GM13977 (cell line): ENCODE data around the gene EEF2KMT.
"Not testable (repeated sequence)": the region's sequence is repeated elsewhere in the genome, so short reads cannot be mapped to it uniquely, and the experiment has no call there.

Experiments
- DNase-seq: peaks from one replicate; pipeline ENCODE4 v3.0.0; 2012; ENCODE audit warnings: low spot score
- in situ Hi-C: fragments of 300-500 bp; cut with MboI; formaldehyde crosslinking; loops from one replicate; pipeline ENCODE4 v1.12.0; 2022; ENCODE audit warnings: low sequenced_read_pairs, low pct_unique_long_range_greater_than_20kb, mixed read lengths, inconsistent platforms; ENCODE audit not compliant: unreplicated experiment
- TF ChIP-seq, protein P1 (sequence below): IDR thresholded peaks from 2 replicates; pipeline ENCODE4 v1.5.1; 2012; ENCODE audit warnings: mild to moderate bottlenecking, control low read depth; ENCODE audit not compliant: insufficient read depth; ENCODE audit errors: extremely low read depth, missing control alignments

Gene EEF2KMT

DNA sequence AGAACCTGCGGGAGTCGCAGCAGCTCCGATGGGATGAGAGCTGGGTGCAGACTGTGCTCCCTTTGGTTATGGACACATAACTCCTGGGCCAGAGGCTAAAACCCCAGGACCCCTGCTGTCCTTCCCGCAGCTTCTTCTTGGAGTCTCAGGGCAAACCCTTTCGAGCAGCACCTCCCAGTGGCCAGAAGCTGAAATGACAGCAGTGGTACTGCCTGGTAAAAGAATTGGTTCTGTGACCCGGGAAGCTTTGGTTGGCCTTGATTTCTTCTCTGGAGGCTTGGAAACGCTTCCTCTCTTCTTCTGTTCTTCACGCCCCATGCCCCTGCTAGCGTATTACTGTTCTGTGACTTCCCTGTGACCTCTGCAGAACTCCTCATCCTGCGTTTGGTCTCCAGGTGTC is 12.8 kb downstream of the EEF2KMT start:
- in situ Hi-C loops, result not testable (repeated sequence)
- DNase-seq, result peak; percentile 72
- TF ChIP-seq, protein P1, sequence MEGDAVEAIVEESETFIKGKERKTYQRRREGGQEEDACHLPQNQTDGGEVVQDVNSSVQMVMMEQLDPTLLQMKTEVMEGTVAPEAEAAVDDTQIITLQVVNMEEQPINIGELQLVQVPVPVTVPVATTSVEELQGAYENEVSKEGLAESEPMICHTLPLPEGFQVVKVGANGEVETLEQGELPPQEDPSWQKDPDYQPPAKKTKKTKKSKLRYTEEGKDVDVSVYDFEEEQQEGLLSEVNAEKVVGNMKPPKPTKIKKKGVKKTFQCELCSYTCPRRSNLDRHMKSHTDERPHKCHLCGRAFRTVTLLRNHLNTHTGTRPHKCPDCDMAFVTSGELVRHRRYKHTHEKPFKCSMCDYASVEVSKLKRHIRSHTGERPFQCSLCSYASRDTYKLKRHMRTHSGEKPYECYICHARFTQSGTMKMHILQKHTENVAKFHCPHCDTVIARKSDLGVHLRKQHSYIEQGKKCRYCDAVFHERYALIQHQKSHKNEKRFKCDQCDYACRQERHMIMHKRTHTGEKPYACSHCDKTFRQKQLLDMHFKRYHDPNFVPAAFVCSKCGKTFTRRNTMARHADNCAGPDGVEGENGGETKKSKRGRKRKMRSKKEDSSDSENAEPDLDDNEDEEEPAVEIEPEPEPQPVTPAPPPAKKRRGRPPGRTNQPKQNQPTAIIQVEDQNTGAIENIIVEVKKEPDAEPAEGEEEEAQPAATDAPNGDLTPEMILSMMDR, result peak; percentile 89

DNA sequence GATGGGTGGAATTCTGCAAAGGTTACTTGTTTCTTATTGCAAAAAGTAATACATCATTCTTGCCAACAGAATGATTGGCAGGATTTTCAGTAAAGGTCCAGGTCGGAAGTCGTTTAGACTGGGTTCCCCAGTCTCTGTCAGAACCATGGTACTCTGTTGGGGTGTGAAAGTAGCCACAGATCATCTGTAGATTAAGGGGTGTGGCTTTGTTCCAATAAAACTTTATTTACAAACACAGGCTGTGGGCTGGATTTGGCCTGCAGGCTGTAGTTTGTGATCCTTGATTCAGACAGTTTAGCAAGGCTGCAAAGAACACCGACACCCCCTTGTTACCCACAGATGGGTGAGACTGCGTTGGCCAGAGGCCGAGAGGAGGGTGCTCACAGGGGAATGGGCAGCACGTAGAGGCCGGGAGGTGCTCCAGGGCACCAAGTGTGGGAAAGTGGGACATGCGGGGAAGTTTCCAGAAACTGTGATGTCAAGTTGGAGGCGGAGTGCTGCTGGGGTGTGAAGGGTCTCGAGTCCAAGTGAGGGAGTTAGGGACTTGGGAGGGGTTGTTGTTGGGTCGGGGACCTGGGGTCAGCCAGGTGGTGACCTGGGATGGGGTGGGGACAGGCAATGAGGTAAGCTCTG is 13.4 kb downstream of the EEF2KMT start:
- in situ Hi-C loops, DNase-seq: not testable (repeated sequence)

DNA sequence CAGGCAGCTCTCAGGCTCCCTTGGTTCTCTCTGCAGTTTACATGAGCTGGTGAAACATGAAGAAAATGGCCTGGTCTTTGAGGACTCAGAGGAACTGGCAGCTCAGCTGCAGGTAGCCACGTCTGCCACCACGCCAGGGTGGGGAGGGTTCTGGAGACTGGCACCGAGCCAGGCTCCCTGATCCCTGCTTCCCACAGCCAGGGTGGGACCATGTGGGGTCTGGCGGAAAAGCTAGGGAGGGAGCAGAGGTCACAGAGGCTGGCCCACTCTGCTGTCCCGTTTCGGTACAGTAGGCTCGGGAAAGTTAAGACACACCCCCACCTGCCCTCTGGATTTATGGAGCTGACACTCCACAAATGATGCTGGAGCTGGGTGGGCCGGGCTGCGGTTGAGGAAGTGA is 13.9 kb downstream of the EEF2KMT start:
- in situ Hi-C loops, DNase-seq: not testable (repeated sequence)

DNA sequence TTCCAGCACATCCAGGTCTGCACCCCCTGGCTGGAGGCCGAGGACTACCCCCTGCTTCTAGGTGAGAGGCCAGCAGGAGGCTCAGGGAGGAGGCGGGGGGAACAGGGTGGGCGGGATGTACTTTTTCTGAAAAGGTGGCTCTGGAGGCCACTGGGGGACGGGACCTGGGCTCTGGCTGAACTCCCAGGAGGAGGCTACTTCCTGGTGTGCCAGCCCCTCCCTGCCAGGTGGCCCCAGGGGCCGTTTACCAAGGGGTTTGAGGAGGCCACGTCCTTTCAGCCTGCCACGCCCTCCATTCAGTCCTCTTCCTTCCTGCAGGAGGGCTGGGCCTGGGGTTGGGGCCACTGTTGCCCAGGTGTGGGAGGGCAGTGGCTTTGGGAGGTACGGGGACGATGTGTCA is 16.6 kb downstream of the EEF2KMT start:
- in situ Hi-C loops, DNase-seq: not testable (repeated sequence)

DNA sequence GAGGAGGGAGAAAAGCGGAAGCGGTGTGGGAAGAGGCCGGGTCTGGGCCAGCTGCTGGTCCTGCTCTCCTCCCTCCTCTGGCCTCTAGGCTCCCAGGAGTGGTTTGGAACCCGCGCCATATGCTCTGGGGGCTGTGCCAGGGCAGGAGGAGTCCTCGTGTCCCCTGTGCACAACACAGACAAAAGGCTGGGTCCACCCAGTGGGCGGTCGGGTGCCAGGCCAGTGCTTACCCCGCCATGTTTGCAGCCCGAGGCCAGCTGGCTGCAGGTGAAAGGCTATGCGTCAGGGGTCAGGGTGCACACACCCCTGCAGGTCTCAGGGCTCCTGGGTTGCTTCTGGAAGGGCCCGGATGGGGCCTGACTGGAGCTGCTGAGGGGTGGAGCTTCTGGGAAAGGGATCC is 17.1 kb downstream of the EEF2KMT start:
- DNase-seq, in situ Hi-C loops: not testable (repeated sequence)

DNA sequence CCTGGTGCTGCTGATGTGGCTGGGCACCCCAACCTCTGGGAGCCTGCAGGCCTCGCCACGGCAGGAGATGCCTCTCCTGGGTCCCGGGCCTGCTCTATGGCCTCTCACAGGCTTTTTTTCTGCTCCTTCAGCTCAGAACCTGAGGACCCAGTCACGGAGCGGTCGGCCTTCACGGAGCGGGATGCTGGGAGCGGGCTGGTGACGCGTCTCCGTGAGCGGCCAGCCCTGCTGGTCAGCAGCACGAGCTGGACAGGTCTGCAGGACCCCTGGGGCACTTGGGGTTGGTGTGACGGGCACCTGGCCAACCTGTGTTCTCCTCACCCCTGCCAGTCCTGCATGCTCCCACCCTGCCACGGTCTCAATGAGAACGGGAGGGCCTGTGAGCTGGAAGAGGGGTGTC is 19.0 kb downstream of the EEF2KMT start:
- no peak for DNase-seq
- in situ Hi-C loops, result no loop called here
- TF ChIP-seq, protein P1, result no peak

DNA sequence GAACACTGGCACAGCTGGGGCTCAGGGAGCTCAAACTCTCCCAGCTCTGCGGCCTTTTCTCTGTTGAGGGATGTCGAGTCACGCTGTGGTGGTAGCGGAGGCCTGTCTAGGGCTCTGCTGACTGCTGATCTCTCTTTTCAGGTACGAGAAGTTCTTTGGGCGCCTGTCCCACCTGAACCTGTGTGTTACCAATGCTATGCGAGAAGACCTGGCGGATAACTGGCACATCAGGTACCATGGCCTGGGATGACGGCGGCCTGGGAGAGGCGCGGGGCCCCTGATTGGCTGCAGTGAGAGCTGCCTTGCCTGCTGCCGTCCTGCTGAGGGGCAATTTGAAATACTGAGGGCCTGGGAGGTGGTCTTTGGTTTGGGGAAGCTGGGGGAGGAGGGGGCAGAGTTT is 20.3 kb downstream of the EEF2KMT start:
- DNase-seq, result no peak
- TF ChIP-seq, protein P1, result no peak
- in situ Hi-C loops, result no loop called here

DNA sequence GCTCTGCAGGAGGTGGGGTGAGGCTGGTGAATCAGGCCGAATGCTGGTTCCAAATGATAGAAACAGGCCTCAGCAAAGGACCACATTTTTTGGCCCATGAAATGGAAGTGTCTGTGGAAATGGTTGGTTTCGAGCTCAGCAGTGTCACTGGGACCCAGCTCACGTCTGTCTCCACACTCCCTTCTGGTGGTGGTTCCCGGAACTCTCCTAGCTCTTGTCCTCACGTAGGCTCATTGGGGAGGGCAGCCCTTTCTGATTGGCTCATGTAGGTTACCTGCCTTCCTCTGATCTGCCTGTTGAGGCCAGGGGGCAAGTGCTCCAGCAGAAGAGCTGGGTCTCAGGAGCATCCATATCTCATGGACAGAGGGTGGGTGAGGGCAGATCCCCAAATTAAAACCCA is 22.0 kb downstream of the EEF2KMT start:
- DNase-seq, result no peak
- in situ Hi-C loops, result no loop called here
- TF ChIP-seq, protein P1, result no peak

DNA sequence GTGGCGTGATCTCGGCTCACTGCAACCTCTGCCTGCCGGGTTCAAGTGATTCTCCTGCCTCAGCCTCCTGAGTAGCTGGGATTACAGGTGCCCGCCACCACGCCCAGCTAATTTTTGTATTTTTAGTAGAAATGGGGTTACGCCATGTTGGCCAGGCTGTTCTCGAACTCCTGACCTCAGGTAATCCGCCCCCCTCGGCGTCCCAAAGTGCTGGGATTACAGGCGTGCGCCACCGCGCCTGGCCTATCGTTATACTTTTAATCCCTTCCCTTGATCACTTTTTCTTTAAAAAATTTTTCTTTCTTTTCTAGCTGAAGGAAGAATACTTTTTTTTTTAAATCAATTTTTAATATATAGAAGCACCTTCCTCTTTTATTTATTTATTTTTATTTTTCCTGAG is 23.8 kb downstream of the EEF2KMT start:
- in situ Hi-C loops, result loop anchor here (25.0 kb wide), 1 partner anchor 336 kb away; the partner anchor contains the start of genes ANKS3 and DNAAF8
- not testable (repeated sequence) for DNase-seq
